NCI-H2196 treated with DMSO at 0.1 percent for 48 hours (cell line): Measurements from ENCODE around the gene LRATD1.

Experiments
- DNase-seq: peaks from one replicate; lab custom pipeline; 2025; ENCODE audit not compliant: unreplicated experiment; lab: John Stamatoyannopoulos, UW

Gene LRATD1

GRCh38 chr2:14633461-14634181 lies 1.1 kb downstream of the LRATD1 start:
- DNase-seq: no peak

- DNase-seq: no peak
These were observed 1.6 kb downstream of the LRATD1 start for GRCh38 chr2:14634182-14634488.

- DNase-seq: peak; percentile 77
These were observed 2.2 kb downstream of the LRATD1 start for GRCh38 chr2:14634489-14635390.

- peak; percentile 85 for DNase-seq
These were observed 2.9 kb downstream of the LRATD1 start for GRCh38 chr2:14635391-14635871.

- no peak for DNase-seq
These were observed 6.0 kb downstream of the LRATD1 start for GRCh38 chr2:14638488-14638887.

GRCh38 chr2:14641116-14641515 lies 8.6 kb downstream of the LRATD1 start:
- DNase-seq: no peak

GRCh38 chr2:14642499-14642898 lies 10.0 kb downstream of the LRATD1 start:
- no peak for DNase-seq

- no peak for DNase-seq
These were observed 15.2 kb downstream of the LRATD1 start for GRCh38 chr2:14647714-14648113.

GRCh38 chr2:14650066-14650465 lies 17.5 kb downstream of the LRATD1 start:
- DNase-seq: no peak

GRCh38 chr2:14654835-14655282 lies 22.3 kb downstream of the LRATD1 start:
- DNase-seq: no peak

- DNase-seq: no peak
These were observed 23.6 kb downstream of the LRATD1 start for GRCh38 chr2:14656146-14656545.

GRCh38 chr2:14661163-14661562 lies 28.6 kb downstream of the LRATD1 start:
- DNase-seq: no peak

- DNase-seq: no peak
These were observed 40.9 kb downstream of the LRATD1 start for GRCh38 chr2:14673351-14673875.

GRCh38 chr2:14675489-14675888 lies 43.0 kb downstream of the LRATD1 start:
- DNase-seq: no peak

- DNase-seq: no peak
These were observed 43.9 kb downstream of the LRATD1 start for GRCh38 chr2:14676371-14676770.

GRCh38 chr2:14677039-14677438 lies 44.5 kb downstream of the LRATD1 start:
- DNase-seq: no peak

- no peak for DNase-seq
These were observed 46.2 kb downstream of the LRATD1 start for GRCh38 chr2:14678761-14679160.

- DNase-seq: no peak
These were observed 49.1 kb downstream of the LRATD1 start for GRCh38 chr2:14681608-14682007.
